Right lobe of liver (tissue), 6 donors: Measurements from ENCODE around the gene CNPY3. TPM values are rescaled to one million over a fixed set of nuclear protein-coding genes. Genes with fewer than 3 reads are reported as not detected.
A peak's percentile ranks its signal among the peaks of the same experiment; 100 is the strongest.
"Not testable (repeated sequence)": the region's sequence is repeated elsewhere in the genome, so short reads cannot be mapped to it uniquely, and the experiment has no call there.

Experiments
- ATAC-seq, 4 donors: fragments of 200-7000 bp; cut with Tn5 transposase; one replicate each; pipeline ENCODE4 v1.9.1; 2020; ENCODE audit warnings: mild to moderate bottlenecking in 4 of 4, moderate library complexity in 4 of 4
- DNase-seq, 3 donors: peaks; one replicate each; pipeline ENCODE4 v3.0.0-alpha.2; 2020
- H3K27ac ChIP-seq, 3 donors: fragments of 200-600 bp; one replicate each; pipeline ENCODE4 v1.8.0; 2022
- H3K27me3 ChIP-seq, 2 donors: fragments of 200-600 bp; one replicate each; pipeline ENCODE4 v1.8.0; 2022
- H3K36me3 ChIP-seq, 4 donors: fragments of 200-600 bp; sonication (generic) in 1 of 4; one replicate each; pipeline versions ENCODE4 v1.5.1 to v1.8.0; 2017 to 2022; ENCODE audit warnings: control low read depth in 1 of 4
- H3K4me1 ChIP-seq, 4 donors: fragments of 200-600 bp; sonication (generic) in 1 of 4; one replicate each; pipeline versions ENCODE4 v1.5.1 to v1.8.0; 2017 to 2022; ENCODE audit warnings: control low read depth in 1 of 4
- H3K4me3 ChIP-seq, 3 donors: fragments of 200-600 bp; one replicate each; pipeline ENCODE4 v1.8.0; 2022
- H3K9me3 ChIP-seq, 4 donors: fragments of 200-600 bp; sonication (generic) in 1 of 4; one replicate each; pipeline versions ENCODE4 v1.5.1 to v1.8.0; 2017 to 2022; ENCODE audit warnings: control low read depth in 1 of 4
- POLR2A ChIP-seq: fragments of 450-650 bp; IDR thresholded peaks from one replicate; pipeline ENCODE4 v1.6.1; 2017; ENCODE audit warnings: antibody characterized with exemption, mild to moderate bottlenecking
- WGBS: methylation state at CpG from one replicate; pipeline ENCODE4 v1.1.6; 2018; ENCODE audit warnings: low coverage, low lambda C conversion rate; ENCODE audit not compliant: insufficient coverage; ENCODE audit errors: missing lambda C conversion rate; 5-methylcytosine and 5-hydroxymethylcytosine counted together
- intact Hi-C, 2 donors: fragments of 100-400 bp; cut with DNase I; formaldehyde crosslinking; loops; one replicate each; pipeline versions ENCODE4 v1.11.2 to v1.14.1; 2022
- long read RNA-seq: library from polyadenylated mRNA; unstranded; transcript quantifications from one replicate; pipeline ENCODE4 v2.0.0, GENCODE V29; 2019
- total RNA-seq, 6 experiments: library from RNA; depleted of rRNA in 2 of 6; stranded (reverse); fragments of >200 nt in 2 of 6; fragmentation: NEBNext Ultra II Directional in 3 of 6; extraction: Animal tissue kit (Norgen Biotek cat#: 25700) in 3 of 6; gene quantifications; one replicate each; pipeline versions ENCODE4 v1.1.0 to v1.2.4, GENCODE V29; 2016 to 2023
- TF ChIP-seq, protein P1 (sequence below), 4 donors: fragments of 200-600 bp in 3 of 4; fragments of 450-650 bp in 1 of 4; IDR thresholded peaks; one replicate each; pipeline versions ENCODE4 v1.5.1 to v1.8.0; 2016 to 2022; ENCODE audit warnings: antibody characterized with exemption in 4 of 4, mild to moderate bottlenecking in 2 of 4
- donor health status: DM: no; HTN: yes; CAD: no.
- donor health status: DM: no; HTN: no; CAD: no.
- donor health status: DM: no; HTN: no; CAD: no.
- donor health status: DM: no; HTN: yes; CAD: no.
- donor health status: DM: no; HTN: yes; CAD: no.

CNPY3 gene
- total RNA-seq, result 10 to 100 TPM; 11.1 to 75.4 (median 28.8) TPM
- long read RNA-seq, transcript CNPY3-201 (6 exons, 1,704 nt), result major isoform, 38 of 51 reads
- long read RNA-seq, partial matches to known transcripts, result 4 of 51 reads
- long read RNA-seq, other reads (novel, unspliced or antisense), result 9 of 51 reads

DNA sequence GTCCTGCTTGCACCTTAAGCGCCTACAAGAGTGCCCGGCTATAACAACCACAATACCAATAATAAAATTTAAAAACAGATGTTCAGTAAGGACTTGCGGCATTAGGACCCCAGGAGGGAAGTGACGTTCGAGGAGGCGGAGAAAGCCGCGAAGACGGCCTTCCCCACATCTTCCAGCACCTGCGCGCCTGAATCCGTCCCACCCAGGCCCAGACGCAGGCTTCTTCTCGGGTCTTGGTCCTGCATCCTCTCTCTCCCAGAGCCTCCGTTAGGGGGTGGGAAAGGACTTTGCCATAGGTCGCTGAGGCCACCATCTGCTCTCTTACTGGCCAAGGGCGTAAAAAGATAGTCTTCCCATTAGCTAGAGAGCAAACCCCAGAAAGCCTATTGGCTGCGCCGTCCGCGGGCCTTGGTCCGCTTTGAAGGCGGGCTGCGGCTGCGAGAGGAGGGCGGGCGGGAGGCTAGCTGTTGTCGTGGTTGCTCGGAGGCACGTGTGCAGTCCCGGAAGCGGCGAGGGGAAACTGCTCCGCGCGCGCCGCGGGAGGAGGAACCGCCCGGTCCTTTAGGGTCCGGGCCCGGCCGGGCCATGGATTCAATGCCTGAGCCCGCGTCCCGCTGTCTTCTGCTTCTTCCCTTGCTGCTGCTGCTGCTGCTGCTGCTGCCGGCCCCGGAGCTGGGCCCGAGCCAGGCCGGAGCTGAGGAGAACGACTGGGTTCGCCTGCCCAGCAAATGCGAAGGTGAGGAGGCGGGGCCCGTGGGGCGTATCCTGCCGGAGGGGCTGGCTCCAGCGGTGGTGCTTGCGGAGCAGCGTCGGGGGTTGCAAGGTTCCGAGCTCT lies at the start of gene CNPY3:
Gene CNPY3, plus strand, starts transcription at position 495 of the 835 bp plus-strand sequence. Its CDS starts 91 bp downstream, at position 586.
- TF ChIP-seq POLR2A, result peak; percentile 61
- TF ChIP-seq, protein P1, sequence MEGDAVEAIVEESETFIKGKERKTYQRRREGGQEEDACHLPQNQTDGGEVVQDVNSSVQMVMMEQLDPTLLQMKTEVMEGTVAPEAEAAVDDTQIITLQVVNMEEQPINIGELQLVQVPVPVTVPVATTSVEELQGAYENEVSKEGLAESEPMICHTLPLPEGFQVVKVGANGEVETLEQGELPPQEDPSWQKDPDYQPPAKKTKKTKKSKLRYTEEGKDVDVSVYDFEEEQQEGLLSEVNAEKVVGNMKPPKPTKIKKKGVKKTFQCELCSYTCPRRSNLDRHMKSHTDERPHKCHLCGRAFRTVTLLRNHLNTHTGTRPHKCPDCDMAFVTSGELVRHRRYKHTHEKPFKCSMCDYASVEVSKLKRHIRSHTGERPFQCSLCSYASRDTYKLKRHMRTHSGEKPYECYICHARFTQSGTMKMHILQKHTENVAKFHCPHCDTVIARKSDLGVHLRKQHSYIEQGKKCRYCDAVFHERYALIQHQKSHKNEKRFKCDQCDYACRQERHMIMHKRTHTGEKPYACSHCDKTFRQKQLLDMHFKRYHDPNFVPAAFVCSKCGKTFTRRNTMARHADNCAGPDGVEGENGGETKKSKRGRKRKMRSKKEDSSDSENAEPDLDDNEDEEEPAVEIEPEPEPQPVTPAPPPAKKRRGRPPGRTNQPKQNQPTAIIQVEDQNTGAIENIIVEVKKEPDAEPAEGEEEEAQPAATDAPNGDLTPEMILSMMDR (IDR thresholded peaks at IDR 0.05), result no peak
- WGBS, result under 1% methylated on average over 22 of the region's 63 CpGs
- Histone ChIP-seq H3K9me3 (no peaks in the 10 kb centered on the region), H3K27ac (peak within 1 kb of the TSS; percentile 68 to 89 (median 88)), H3K4me1 (peaks cover 0 to 31% (median 9%) of the 10 kb centered on the region in 4 donors), H3K4me3 (peak within 1 kb of the TSS; percentile 72 to 81 (median 80)), H3K27me3 (no peaks in the 10 kb centered on the region), H3K36me3 (peaks cover 0 to 1% (median 0%) of the 10 kb centered on the region in 4 donors)
- intact Hi-C loops, result loop anchor here in 1 of 2 donors (10.0 kb wide), 1 partner anchor 56 kb away; the partner anchor contains the start of gene PPP2R5D
- DNase-seq, result peak; percentile 95 to 98 (median 96)
- ATAC-seq, result peak; percentile 91 to 95 (median 93)

DNA sequence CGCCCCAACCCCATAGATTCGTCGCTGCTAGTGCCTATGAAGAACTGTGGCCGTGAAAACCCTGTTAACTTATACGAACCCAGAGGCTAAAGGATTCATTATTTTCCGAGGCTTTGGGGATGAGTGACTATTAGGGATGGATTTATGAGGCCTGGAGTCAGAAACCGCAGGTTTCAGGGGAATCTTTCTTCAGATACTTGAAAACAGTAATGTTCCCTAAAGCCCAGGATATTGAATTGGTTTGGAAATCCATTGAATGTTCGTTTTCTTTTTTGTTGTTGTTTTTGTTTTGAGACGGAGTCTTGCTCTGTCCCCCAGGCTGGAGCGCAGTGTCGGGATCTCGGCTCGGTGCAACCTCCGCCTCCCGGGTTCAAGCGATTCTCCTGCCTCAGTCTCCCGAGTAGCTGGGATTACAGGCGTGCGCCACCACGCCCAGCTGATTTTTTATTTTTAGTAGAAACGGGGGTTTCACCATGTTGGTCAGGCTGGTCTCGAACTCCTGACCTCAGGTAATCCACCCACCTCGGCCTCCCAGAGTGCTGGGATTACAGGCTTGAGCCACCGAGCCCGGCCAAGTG lies 49.0 kb upstream of the CNPY3 start:
- not testable (repeated sequence) for ATAC-seq

DNA sequence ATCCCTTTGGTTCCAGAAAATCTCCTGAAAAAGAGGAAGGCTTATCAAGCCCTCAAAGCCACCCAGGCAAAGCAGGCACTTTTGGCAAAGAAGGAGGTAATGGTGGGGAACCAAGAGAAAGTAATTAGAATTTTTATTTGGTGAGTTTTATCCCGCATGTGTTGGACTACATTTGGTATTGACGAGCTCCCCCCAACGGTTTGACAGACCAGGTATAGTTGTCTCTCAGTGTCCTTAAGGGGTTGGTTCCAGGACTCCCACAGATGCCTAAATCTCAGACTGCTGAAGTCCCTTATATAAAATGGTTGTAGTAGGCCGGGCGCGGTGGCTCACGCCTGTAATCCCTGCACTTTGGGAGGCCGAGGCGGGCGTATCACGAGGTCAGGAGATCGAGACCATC lies 48.4 kb upstream of the CNPY3 start:
- H3K27me3 ChIP-seq, H3K27ac ChIP-seq, ATAC-seq, DNase-seq, H3K9me3 ChIP-seq: not testable (repeated sequence)
- peaks cover 0 to 15% (median 8%) of the 10 kb centered on the region in 4 donors for H3K4me1 ChIP-seq
- intact Hi-C loops, result loop anchor here in 1 of 2 donors (10.0 kb wide), 1 partner anchor 136 kb away; the partner anchor contains the start of gene TBCC
- H3K4me3 ChIP-seq, result peak overlapping the region; percentile 77 to 95 (median 78)
- WGBS, result 67% methylated on average over 7 of the region's 12 CpGs
- H3K36me3 ChIP-seq, result peaks cover 6 to 41% (median 28%) of the 10 kb centered on the region in 4 donors

More for the DNA sequence above, 49.0 kb upstream of the CNPY3 start:
- Histone ChIP-seq H3K36me3 (peaks cover 6 to 36% (median 25%) of the 10 kb centered on the region in 4 donors), H3K4me1 (peaks cover 0 to 15% (median 8%) of the 10 kb centered on the region in 4 donors), H3K4me3 (peak overlapping the region; percentile 77 to 95 (median 78)), H3K27ac (peak overlapping the region; percentile 86 to 92 (median 92))
- H3K27me3 ChIP-seq, DNase-seq, H3K9me3 ChIP-seq: not testable (repeated sequence)
- WGBS, result 12% methylated on average over 19 of the region's 25 CpGs
- intact Hi-C loops, result loop anchor here in 1 of 2 donors (10.0 kb wide), 1 partner anchor 136 kb away; the partner anchor contains the start of gene TBCC

DNA sequence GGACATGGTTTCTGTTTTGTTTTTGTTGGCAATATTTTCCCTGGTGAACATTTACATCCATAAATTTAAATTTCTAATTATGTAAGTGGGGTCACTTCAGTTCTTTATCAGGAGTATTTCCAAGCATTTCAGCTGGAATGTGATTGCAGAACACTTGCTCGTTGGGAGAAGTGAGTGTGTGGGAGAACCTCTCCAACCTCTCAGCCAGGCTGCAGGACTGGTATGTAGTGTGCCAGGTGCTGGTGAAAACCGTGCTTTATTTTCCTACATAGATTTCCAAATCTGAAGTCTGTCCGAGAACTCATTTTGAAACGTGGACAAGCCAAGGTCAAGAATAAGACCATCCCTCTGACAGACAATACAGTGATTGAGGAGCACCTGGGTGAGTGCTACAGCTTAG lies 43.6 kb upstream of the CNPY3 start:
- H3K4me3 ChIP-seq, result no peak overlapping the region
- TF ChIP-seq POLR2A, result no peak
- TF ChIP-seq, protein P1 (IDR thresholded peaks at IDR 0.05), result no peak
- H3K9me3 ChIP-seq, result no peaks in the 10 kb centered on the region
- intact Hi-C loops, result loop anchor here in 1 of 2 donors (10.0 kb wide), 1 partner anchor 141 kb away; the partner anchor contains the start of gene TBCC
- 68% methylated on average over 4 of the region's 4 CpGs for WGBS
- H3K27me3 ChIP-seq, result no peaks in the 10 kb centered on the region
- no peak for ATAC-seq
- peaks cover 6 to 54% (median 32%) of the 10 kb centered on the region in 4 donors for H3K36me3 ChIP-seq
- no peak overlapping the region for H3K27ac ChIP-seq
- H3K4me1 ChIP-seq, result peaks cover 0 to 9% (median 2%) of the 10 kb centered on the region in 4 donors
- no peak for DNase-seq

DNA sequence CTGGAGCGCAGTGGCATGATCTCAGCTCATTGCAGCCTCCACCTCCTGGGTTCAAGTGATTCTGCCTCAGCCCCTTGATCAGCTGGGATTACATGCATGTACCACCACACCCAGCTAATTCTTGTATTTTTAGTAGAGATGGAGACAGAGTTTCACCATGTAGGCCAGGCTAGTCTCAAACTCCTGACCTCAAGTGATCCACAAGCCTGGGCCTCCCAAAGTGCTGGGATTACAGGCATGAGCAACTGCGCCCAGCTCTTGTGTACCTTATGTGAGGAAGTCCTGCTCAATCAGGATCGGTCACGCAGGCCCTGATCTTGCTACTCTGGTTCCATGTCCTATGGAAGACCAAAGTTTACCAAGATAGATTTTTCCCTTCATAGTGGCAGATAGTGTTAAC lies 41.1 kb upstream of the CNPY3 start:
- ATAC-seq, H3K9me3 ChIP-seq, DNase-seq, H3K4me1 ChIP-seq, H3K4me3 ChIP-seq, H3K27me3 ChIP-seq, H3K27ac ChIP-seq: not testable (repeated sequence)
- 92% methylated on average over 2 of the region's 4 CpGs for WGBS
- H3K36me3 ChIP-seq, result peaks cover 6 to 39% (median 25%) of the 10 kb centered on the region in 4 donors
- intact Hi-C loops, result loop anchor here in 1 of 2 donors (10.0 kb wide), 1 partner anchor 143 kb away; the partner anchor contains the start of gene TBCC
